NB4 (cell line): ENCODE data around the gene KCNH4.
"Not testable (repeated sequence)": the region's sequence is repeated elsewhere in the genome, so short reads cannot be mapped to it uniquely, and the experiment has no call there.

Experiments
- DNase-seq: peaks from one replicate; pipeline ENCODE4 v3.0.0; 2010; ENCODE audit warnings: low read depth
- H3K4me3 ChIP-seq: one replicate; pipeline ENCODE4 v1.5.1; 2011; ENCODE audit warnings: mild to moderate bottlenecking, low read depth, low read length, moderate library complexity
- MYC ChIP-seq: IDR thresholded peaks from 2 replicates; pipeline ENCODE4 v1.6.1; 2011; ENCODE audit warnings: low read depth, low read length
- POLR2A ChIP-seq: IDR thresholded peaks from 2 replicates; pipeline ENCODE4 v1.6.1; 2011; ENCODE audit warnings: mild to moderate bottlenecking; ENCODE audit not compliant: insufficient read length; ENCODE audit errors: extremely low read depth
- TF ChIP-seq, protein P1 (sequence below): IDR thresholded peaks from one replicate; pipeline ENCODE4 v1.5.1; 2012; ENCODE audit warnings: low read depth, low read length
- TF ChIP-seq, protein P2 (sequence below): IDR thresholded peaks from 2 replicates; pipeline ENCODE4 v1.6.1; 2011; ENCODE audit warnings: low read depth, low read length

Gene KCNH4

DNA sequence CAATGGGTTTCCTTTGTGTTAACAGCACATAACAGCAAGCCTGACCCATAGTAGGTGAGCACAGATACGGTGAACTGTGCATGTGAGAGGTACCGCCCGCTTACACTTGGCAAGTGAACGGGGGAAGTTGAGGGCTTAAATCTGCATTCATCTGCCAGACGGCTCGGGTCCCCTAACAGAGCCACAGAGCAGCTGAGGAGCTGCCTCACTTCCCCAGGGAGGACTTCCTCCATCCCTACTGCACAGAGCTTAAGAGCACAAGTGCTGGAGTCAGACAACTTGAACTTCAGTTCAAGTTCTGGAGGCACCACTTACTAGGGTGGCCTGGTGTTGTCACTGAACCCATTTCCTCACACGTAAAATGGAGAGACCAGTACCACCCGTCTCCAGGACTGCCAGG is 39.6 kb downstream of the KCNH4 start:
- DNase-seq, result no peak
- no peak overlapping the region for H3K4me3 ChIP-seq
- TF ChIP-seq, protein P1, sequence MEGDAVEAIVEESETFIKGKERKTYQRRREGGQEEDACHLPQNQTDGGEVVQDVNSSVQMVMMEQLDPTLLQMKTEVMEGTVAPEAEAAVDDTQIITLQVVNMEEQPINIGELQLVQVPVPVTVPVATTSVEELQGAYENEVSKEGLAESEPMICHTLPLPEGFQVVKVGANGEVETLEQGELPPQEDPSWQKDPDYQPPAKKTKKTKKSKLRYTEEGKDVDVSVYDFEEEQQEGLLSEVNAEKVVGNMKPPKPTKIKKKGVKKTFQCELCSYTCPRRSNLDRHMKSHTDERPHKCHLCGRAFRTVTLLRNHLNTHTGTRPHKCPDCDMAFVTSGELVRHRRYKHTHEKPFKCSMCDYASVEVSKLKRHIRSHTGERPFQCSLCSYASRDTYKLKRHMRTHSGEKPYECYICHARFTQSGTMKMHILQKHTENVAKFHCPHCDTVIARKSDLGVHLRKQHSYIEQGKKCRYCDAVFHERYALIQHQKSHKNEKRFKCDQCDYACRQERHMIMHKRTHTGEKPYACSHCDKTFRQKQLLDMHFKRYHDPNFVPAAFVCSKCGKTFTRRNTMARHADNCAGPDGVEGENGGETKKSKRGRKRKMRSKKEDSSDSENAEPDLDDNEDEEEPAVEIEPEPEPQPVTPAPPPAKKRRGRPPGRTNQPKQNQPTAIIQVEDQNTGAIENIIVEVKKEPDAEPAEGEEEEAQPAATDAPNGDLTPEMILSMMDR, result no peak
- TF ChIP-seq, protein P2, sequence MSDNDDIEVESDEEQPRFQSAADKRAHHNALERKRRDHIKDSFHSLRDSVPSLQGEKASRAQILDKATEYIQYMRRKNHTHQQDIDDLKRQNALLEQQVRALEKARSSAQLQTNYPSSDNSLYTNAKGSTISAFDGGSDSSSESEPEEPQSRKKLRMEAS, result no peak
- TF ChIP-seq MYC, result no peak
- TF ChIP-seq POLR2A, result no peak

DNA sequence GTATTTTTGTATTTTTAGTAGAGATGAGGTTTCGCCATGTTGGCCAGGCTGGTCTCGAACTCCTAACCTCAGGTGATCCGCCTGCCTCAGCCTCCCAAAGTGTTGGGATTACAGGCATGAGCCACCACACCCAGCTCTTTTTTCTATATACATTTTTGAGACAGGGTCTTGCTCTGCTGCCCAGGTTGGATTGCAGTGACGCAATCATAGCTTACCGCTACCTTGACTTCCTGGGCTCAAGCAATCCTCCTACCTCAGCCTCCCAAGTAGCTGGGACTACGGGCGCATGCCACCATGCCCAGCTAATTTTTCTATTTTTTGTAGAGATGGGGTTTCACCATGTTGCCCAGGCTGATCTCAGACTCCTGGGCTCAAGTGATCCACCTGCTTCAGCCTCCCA is 40.3 kb downstream of the KCNH4 start:
- not testable (repeated sequence) for H3K4me3 ChIP-seq, DNase-seq

DNA sequence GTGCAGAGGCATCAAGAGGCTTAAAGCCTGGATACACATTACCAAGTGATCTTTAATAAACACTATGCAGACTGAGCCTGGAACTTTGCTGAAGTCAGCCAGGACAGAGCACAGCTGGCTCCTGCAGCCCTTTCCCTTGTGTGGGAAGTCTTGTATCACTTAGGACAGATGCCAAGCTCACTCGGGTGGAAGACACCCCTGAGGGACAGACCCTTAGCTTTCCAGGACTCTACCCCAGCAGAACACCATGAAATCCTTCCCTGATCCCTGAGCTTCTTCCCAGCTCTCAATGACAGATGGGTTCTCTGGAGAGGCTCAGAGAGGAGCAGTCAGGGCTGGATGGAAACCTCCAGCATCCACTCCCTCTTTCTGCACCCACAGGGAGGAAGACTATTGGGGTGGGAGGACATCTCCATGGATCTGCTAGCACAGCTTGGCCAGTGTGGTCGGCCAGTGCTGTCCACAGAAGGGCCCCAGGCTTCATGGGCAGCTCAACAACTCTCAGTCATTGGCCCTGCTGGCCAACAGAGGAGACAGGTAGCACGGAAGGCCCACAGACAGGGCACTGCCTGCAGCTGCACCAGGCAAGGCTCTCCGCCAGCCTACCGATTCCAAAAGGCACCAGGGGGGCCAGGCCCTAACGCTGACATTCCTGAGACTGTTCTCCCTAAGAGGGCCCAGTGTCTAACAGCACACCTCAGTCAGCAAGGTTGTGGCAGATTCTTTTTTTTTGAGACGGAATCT is 42.0 kb downstream of the KCNH4 start:
- H3K4me3 ChIP-seq, result no peak overlapping the region
- no peak for DNase-seq
- TF ChIP-seq MYC, result no peak
- TF ChIP-seq, protein P1, result no peak
- TF ChIP-seq, protein P2, result no peak
- no peak for TF ChIP-seq POLR2A

DNA sequence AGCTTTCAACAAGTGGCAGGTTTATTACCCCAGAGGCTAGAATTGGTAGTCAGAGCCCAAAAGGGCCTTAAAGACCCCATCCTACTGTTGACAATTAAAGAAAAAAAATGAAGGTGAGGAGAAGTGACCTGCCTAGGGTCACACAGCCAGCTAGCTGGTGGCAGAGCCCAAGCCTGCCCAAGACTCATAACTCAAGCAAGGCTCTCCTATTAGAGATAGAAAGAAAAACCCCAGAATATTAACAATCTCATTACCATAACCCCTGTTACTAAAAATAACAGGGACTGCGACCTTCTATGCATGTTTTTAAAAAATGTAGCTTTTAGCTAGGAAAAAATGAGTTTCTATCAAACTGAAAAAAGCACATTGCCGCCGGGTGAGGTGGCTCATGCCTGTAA is 44.3 kb downstream of the KCNH4 start:
- TF ChIP-seq MYC, result no peak
- TF ChIP-seq, protein P2, result no peak
- no peak for TF ChIP-seq POLR2A
- TF ChIP-seq, protein P1, result no peak
- H3K4me3 ChIP-seq, result no peak overlapping the region
- DNase-seq, result no peak

DNA sequence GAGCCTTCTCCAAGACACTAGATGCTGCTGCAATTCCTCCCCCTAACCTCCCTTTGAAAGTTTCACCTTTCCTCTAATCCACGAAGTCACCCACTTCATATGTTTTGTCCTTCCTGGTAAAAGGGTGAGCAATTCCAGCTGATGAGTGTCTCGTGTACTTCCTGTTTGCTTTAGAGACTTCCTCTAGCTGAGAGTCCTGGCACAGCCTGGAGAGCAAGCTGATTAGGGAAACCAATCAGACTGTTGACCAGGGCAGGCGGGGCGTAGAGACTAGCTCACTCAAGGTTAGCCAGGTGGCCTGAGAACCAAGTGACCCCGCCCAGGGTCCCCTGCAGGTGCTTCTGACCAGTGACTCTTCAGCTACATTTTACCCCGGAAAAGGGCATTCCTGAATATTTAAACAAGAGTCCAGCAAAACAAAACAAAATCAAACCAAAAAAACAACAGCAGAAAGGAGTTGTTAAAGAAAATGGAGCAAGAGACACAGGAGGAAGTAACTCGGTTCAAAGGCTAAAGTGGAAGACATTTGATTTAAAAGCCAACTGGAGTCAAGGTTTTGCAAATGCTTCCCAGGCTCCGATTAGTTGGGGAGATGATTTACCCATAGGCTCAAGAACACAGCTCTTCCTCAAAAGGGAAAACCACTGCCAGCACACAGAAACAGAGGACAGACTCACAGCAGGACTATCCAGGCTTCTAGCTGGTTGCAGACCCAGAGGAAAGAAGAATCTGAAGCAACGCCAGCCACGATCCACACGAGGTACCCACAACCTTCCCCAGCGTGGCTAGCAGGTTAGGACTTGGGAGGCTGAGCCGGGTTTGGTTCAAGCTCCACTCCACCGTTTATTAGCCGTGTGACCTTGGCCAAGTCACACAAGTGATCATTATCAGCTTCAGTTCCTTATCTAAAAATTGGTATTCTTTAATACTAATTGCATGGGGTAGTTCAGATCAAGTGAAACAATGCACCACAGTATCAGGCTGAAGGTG is 45.0 kb downstream of the KCNH4 start:
- TF ChIP-seq, protein P1, result no peak
- TF ChIP-seq, protein P2, result no peak
- TF ChIP-seq MYC (no peak), POLR2A (no peak)
- H3K4me3 ChIP-seq, result no peak overlapping the region
- DNase-seq, result peak; percentile 50

DNA sequence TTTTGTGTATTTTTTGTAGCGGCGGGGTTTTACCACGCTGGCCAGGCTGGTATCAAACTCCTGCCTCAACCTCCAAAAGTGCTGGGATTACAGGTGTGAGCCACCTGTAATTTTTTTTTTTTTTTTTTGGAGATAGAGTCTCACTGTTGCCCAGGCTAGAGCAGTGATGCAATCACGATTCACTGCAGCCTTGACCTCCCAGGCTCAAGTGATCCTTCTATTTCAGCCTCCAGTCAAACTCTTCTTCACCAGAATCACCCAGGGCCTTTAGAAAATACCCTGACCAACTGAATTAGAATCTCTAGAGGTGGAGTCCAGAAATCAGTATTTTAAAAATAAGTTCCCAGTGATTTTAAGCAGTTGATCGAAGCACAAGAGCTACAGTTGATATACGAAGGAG is 45.8 kb downstream of the KCNH4 start:
- no peak overlapping the region for H3K4me3 ChIP-seq
- no peak for DNase-seq
- TF ChIP-seq, protein P1, result no peak
- no peak for TF ChIP-seq POLR2A
- TF ChIP-seq MYC, result no peak
- TF ChIP-seq, protein P2, result no peak
